ENCODE results near the gene LNP1.

The LNP1 gene

DNA sequence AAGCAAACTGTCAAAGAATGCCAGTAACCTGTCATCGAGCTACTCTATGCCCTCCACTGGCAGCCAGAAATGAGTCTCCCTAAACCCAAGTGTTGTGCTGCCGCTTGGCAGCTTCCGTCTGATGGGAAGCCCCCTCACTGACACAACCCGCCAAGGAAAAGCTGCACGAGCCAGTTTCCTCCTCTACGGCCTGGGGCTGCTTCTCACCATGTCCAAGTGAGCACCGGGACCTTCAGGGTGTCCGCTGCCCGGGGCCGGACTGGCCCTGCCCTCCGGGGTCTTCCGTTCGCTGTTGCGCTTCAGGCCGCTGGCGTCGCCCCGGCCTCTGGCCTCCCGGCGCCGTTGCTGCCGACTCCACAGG lies 940 bp upstream of the LNP1 start:
- DNase-seq, result no peak

DNA sequence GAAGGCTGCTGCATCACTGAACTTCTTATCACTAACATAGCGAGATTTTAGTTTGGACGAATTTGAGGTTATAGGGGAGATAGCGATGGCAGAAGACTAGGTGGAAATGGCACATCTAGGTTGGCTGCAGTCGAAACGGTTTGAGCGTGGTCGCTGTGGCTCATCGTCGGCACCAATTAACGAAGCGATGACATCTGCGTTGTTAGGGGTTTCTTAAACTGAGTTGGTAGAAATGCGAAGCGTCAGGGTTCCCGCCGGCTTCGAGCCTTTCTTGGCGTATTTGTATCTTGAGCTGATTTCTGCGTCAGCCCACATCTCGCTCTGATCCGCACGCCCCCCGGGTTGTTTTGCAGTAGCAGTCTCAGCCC lies 319 bp downstream of the LNP1 start:
- peak in 1 of 2 donors; percentile 79 for DNase-seq

DNA sequence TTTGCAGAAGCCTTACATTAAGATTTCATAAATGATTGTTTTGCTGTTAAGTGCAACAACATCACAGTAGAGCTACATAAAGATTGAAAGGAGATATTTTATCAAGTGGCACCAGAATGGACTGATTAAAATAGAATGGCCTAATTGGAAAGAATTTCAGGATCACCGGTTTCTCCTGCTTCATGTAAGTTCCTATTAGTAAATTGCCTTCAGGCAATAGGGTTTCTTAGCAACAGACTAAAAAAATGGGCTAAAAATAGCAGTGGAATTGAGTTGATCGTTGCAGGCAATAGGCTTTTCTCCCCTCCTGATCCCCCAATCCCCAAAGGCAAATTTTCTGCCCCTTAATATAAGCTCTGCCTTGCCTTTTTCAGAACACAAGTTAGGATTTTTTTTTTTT lies 917 bp downstream of the LNP1 start:
- no peak for DNase-seq

DNA sequence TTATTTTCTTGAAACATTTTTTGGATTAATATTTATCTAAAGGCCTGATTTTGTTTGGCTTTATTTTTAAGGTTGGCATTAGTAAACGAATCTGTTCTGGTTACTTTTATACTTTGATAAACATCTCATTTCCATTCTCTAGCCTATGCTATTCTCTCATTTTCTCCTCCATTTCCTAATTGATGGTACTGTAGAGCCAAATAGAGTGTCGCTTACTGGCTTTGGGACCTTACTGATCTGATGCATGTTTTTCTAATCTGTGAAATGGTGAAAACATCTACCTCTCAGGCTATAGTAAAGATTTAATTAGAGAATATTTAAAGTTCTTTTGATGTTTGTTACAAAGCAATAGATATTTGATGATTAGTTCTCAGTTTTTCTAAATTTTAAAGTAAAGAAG lies 1.6 kb downstream of the LNP1 start:
- DNase-seq, result no peak

DNA sequence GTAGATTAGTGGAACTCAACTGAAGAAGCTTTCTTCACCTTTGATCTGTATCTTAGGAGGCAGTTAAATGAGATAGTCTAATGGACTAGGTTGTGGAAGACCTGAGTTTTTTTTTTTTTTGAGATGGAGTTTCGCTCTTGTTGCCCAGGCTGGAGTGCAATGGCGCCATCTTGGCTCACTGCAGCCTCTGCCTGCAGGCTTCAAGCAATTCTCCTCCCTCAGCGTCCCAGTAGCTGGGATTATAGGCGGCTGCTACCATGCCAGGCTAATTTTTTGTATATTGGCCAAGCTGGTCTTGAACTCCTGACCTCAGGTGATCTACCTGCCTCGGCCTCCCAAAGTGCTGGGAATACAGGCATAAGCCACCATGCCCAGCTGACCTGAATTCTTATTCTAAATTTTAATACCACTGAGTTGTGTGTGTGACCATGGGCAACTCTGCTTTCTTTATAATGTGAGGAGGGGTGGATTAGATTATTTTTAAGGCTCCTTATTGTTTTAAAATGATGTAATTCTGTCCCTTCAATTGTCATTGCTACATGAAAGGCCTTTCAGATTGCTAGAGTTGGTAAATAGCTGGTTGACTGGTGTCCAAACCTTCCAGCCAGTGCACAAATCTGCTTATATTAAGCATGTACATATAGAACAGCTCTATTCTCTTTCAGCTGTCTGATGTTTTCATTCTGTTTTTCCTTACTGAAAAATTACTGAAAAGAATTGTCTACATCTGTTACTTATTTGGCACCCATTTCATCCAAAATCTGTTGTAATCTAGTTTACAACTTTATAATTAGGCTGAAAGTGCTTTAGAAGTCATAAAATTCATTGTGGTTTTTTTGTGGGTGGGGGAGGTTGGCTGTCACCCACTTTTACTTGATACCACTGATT lies 2.3 kb downstream of the LNP1 start:
- no peak for DNase-seq

DNA sequence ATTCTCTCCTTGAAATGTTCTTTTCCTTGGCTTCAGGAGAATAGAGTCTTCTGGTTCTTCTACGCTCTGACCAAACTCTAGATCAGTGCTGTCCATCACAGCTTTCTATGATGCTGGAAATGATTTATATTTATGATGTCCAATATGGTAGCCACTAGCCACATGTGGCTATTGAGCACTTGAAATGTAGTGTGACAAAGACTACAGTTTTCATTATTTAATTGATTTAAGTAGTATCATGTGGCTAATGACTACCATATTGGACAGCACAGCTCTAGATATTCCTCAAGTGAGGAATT lies 2.9 kb downstream of the LNP1 start:
- no peak for DNase-seq

DNA sequence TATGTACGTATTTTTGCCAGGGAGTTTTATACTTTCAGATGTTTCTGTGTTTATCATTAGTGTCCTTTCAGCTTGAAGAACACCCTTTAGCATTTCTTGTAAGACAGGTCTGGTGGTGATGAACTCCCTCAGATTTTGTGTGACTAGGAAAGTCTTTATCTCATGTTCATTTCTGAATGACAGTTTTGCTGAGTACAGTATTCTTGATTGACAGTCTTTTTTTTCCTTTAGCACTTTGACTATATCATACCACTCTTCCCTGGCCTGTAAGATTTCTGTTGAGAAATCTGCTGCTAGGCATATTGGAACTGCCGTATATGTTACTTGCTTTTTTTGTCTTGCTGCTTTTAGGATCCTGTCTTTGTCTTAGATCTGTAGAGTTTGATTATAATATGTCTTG lies 5.8 kb downstream of the LNP1 start:
- DNase-seq, result no peak

DNA sequence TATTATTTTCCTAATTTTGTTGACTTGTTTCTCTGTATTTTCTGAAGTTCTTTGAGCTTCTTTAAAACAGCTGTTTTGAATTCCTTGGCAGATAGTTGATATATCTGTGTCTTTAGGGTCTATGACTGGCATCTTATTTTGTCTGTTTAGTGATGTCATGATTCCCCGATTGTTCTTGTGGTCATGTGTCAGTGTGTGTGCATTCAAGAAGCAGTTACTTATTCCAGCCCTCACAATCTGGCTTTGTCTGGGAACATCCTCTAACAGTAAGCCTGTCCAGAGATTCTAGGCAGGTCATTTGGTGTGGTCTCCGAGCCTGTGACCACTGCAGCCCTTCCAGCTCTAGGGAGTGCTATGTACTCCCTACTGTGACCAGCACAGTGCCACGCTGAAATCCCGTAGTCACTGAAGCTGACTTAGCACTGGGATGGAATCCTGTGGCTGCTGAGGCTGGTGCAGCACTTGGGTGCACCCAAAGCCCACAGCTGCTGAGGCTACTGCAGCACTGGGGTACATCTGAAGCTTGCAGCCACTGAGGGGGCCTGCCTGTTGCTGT lies 6.7 kb downstream of the LNP1 start:
- no peak for DNase-seq

DNA sequence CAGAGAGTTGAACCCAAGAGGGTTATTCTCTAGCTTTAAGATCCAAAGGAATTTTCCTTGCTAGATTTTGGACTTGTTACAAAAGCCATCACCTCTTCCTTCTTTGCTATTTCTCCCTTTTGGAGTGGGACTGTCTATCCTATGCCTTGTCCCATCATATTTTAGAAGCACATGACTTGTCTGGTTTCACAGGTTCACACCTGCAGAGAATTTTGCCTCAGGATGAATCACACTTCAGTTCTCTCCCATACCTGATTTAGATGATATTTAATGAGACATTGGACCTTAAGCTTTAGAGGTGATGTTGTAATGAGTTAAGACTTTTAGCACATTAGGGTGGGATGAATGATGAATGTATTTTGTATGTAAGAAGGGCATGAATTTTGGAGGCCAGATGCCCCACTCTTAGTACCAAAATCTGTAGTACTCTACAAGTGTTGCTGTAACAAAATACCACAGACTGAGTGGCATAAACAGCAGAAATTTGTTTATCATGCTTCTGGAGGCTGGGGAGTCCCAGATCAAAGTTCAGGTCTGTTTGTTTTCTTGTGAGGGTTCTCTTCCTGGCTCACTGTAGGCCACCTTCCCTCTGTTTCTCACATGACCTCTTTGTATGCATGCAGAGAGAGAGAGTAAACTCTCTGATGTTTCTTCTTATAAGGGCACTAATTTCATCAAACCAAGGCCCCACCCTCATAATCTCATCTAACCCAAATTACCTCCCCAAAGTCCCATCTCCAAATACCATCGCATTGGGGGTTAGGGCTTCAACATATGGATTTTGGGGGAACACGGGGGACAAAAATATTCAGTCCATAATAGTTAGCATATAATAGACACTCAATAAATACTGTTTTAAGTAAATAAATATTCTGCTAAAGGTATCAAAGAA lies 10.0 kb downstream of the LNP1 start:
- DNase-seq, result no peak

DNA sequence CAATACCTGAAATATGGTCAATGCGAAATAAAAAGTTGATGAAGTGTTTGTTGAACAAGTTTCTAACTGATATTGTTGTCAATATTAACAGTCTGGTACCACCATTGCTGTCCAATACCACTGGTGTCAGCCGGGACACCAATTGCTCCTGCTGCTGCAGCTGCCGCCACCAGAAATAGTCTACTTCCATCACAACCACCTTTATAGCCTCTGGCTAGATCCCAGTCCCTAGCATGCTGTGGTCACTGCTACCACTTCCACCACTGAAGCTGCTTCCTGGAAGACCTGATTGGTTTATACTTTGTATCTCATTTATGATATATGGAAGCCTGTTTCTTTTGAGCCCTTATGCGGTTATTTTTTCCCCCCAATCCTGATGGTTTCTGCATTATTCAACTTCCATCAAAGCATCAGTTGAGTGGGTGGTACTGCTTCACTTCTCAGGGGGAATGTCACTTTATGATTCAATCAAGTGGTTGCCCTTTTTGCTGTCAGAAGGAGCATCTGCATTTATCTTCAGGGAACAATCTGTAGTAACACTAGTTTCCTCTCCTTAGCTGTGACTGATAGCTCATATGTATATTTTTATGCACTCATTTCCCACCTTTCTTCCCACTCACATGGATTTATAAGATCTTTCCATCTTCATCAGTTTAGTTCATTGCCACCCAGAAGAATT lies 11.7 kb downstream of the LNP1 start:
- DNase-seq, result no peak

DNA sequence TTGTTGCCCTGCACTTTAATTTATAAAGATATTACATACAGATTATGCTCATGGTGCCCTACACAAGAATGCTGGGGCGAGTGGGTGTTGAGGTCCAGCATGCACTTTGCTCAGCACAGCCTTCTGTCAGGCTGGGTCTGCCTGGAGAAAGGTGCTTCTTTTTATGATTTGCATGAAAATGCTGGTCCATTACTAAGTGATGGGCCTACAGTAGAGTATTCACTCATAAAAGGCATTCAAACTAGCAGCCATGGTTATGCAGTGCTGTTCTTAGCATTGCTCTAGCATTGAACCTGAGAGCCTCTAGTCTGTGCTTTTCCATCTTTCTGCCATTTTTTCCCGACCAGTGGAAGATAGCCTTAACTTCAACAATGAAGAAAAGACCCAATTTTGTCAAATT lies 12.3 kb downstream of the LNP1 start:
- DNase-seq, result no peak

DNA sequence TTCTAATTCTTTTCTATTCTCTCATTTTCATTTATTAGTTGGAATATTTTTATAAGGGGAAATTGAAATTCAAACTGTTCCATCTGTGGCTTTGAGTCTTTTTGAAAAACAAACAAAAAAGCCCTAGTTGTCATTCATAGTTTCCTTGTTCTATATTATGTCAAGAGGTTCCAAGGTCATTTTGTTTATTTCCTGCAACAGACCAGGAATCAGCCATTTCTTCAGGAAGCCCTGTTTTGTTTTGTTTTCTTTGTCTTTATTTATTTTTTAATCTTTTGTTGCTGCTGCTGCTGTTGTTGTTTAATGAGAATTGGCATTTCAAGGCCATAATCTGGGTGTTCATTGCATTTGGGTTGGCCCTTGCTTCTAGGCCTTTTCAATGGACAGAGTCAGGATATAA lies 14.8 kb downstream of the LNP1 start:
- no peak for DNase-seq

DNA sequence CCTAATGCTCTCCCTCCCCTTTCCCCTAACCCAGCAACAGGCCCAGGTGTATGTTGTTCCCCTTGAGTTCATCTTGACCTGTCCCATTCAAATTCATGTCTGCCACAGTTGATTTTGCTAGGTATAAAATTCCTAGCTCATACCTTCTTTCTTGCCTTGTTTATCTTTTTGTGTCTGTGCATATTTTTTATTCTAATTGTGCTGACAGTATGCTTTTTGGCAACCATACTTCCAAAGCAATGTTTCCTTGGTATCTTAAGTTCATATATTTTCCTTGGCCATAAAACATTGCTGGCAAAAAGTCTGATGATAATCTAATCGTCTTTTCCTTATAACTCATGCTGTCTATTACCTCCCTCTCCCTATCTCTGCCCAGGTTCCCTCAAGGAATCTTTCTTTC lies 15.5 kb downstream of the LNP1 start:
- no peak for DNase-seq

DNA sequence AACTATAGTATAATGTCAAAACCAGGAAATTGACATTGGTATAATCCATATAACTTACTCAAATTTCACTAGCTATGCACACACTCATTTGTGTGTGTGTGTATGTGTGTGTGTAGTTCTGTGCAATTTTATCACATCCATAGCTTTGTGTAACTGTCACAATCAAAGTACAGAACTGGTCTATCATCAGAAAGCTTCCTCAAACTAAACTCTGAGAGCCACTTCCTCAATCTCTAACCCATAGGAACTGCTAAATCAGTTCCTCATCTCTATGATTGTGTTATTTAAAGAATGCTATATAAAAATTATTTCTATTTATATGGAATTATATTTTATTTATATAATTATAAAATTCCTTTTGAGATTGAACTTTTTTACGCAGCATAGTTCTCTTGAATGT lies 18.1 kb downstream of the LNP1 start:
- no peak for DNase-seq

DNA sequence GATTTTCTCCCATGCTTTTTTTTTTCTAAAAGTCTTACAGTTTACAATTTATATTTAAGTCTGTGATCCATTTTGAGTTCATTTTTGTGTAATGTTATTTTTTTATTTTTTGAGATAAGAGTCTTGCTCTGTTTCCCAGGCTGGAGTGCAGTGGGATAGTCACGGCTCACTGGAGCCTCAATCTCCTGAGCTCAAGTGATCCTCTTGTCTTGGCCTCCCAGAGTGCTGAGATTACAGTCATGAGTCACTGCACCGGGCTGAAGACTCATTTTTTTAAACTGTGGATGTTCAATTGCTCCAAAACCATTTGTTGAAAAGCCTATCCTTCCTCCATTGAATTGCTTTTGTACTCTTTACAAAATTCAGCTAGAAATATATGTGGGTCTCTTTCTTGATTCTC lies 19.5 kb downstream of the LNP1 start:
- no peak for DNase-seq

DNA sequence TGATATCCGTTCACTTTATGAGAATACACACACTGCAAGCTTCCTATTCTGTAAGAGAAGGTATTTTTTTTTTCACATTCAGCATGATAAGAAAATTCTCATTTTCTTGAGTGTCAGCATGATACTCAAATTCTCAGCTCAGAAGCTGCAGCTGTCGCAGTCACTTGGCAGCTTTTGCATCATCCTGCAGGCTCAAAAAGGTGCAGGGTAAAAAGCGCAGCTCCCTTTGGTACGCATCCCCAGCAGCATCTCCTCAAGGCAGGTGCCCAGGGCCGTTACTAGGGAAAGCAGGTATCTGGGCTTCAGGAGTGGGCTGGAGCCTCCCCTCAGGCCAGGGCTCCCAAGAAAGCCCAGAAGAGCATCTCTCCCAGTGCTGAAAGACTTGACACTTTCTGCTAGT lies 22.3 kb downstream of the LNP1 start:
- no peak for DNase-seq

DNA sequence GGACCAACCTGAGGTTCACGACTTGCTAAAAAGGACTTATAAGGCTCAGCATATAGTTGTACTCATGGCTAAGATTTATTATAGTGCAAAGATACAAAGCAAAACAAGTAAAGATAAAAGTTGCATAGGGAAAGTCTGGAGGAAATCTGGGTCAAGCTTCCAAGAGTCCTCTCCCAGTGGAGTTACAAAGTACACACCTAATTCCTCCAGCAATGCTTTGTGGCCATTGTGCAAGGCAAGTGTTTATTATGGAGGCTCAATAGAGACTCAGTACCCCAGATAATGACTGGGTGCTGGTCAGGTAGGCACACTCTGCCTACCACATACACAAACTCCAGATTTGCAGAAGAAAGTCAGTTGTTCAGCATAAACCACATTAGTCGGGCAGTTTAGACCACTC lies 22.9 kb downstream of the LNP1 start:
- DNase-seq, result no peak

DNA sequence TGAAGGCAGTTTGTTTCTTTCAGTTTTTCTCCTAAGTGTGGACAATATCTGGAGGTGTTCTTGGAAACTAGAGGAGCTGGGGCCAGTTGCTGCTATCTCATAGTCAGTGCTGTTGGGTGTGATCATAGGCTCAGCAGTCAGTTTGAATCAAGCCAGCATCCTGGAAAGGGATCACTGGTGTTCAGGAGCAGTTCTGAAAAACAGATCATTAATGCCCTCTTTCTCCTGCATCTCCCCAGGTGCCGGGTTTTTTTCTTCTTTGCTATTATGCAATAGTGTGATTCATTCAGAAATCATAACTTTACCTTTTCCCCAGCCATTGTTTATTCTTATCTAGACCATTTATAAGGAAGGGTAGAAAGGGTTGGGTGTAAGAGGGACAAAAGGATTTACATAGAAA lies 24.0 kb downstream of the LNP1 start:
- DNase-seq, result no peak

DNA sequence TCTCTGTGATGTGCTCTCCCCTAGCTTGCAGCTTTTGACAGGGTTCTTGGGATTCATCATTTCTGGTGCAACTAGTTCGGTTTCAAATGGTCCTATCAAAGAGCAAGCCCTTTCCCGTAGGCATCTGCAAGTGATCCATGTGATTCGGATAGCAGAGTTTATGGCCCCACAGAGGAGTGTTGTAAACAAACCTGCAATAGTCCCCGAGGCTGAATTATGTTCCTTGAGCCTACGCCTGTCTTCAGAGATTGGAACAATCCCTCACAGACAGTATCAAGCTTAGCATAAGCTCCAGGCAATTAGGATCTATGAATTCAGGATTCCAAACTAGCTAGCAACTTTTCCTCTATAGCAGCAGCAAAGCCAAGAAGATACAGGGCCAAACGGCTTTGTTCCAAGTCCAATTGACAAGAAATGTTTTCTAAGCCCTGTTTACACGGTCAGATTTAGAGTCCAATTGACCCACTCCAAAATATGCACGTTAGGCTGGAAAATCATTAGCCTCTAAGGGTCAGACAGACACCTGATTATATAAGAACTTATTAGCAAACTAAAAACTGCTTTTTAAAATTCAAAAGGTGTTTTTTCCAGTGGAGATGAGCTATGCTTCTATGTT lies 24.8 kb downstream of the LNP1 start:
- no peak for DNase-seq

DNA sequence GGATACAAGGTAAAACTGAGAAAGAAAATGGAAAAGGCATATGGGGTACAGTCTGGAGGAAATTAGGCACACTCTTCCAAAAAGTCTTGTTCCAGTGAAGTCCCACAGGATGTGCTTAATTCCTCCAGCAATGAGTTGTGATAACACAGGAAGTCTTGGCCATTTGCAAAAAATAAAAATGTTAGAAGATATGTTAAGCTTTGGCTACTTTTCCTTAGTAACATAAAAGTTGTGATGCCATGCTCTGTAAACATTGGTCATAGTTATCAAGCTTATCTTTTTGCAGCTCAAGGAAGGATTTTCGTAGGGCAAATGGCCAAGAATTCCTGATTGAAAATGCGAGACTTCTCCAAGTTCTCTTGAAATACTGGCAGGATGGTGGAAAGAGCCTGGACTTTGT lies 26.4 kb downstream of the LNP1 start:
- DNase-seq, result no peak

DNA sequence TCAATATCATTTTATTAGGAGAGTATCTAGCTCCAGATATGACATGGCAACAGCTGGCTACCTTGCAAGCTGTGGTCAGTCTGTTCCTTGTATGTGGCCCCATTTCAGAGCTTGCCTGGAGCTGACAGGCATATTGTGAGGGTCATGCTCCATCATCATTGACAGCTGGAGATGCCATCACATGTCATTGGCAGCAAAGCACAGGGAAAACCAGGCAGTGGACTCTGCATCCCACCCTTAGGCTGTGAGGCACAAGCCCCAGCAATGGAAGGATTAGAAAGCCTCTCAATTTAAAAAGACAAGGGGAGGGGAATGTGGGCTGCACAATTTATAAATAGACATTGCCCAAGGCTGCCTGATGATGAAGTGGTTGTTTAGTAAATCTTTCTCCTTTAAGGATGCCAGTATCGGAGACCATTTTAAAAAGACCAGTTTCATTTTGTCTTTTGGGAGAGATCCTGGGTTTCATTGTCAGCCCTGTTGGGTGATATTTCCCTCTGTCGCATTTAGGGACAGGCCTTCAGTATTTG lies 27.9 kb downstream of the LNP1 start:
- DNase-seq, result no peak

DNA sequence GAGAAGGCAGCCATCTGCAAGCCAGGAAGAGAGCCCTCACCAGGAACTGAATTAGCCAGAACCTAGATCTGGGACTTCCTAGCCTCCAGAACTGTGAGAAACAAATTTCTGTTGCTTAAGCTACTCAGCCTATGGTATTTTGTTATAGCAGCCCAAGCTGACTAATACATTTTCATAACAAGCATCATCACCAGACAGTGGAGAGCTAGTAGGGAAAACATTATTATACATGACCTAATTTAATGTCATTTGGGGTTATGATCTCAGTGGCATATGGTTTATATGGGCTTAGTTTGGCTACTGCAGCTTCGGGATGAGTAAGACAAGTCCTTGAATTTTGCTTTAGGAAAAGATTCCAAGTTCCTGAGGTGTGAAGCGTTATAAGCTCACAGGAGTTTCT lies 35.6 kb downstream of the LNP1 start:
- DNase-seq, result no peak
